ENCODE measurements around the gene DBF4.
"Not testable (repeated sequence)": the region's sequence is repeated elsewhere in the genome, so short reads cannot be mapped to it uniquely, and the experiment has no call there.

Gene DBF4

GRCh38 chr7:87876040-87876868 is at the start of gene DBF4, which contains the start of gene SLC25A40:
Gene DBF4, plus strand, starts transcription at chr7:87876493. Its CDS starts 240 bp downstream, at chr7:87876733.
Gene SLC25A40, minus strand, starts transcription at chr7:87876360. Its CDS starts 17,633 bp downstream, at chr7:87858727.
- DNase-seq: peak; percentile 66

- not testable (repeated sequence) for DNase-seq
Observed at GRCh38 chr7:87828383-87828782, 47.9 kb upstream of the DBF4 start.

- DNase-seq: no peak
Observed at GRCh38 chr7:87831097-87831496, 45.2 kb upstream of the DBF4 start.

- DNase-seq: no peak
Observed at GRCh38 chr7:87833130-87833529, 43.2 kb upstream of the DBF4 start.

- no peak for DNase-seq
Observed at GRCh38 chr7:87837597-87837996, 38.7 kb upstream of the DBF4 start.

- DNase-seq: no peak
Observed at GRCh38 chr7:87850836-87851593, 25.3 kb upstream of the DBF4 start.

- DNase-seq: no peak
Observed at GRCh38 chr7:87852306-87852705, 24.0 kb upstream of the DBF4 start.

- DNase-seq: no peak
Observed at GRCh38 chr7:87853237-87853864, 22.9 kb upstream of the DBF4 start.

- DNase-seq: no peak
Observed at GRCh38 chr7:87858417-87859100, 17.7 kb upstream of the DBF4 start.

- no peak for DNase-seq
Observed at GRCh38 chr7:87866089-87866488, 10.2 kb upstream of the DBF4 start.

- DNase-seq: not testable (repeated sequence)
Observed at GRCh38 chr7:87866533-87866932, 9.8 kb upstream of the DBF4 start.

- no peak for DNase-seq
Observed at GRCh38 chr7:87870471-87870870, 5.8 kb upstream of the DBF4 start.

GRCh38 chr7:87872346-87872745 is 3.9 kb upstream of the DBF4 start:
- no peak for DNase-seq

- DNase-seq: not testable (repeated sequence)
Observed at GRCh38 chr7:87873328-87873727, 3.0 kb upstream of the DBF4 start.

GRCh38 chr7:87874066-87874465 is 2.2 kb upstream of the DBF4 start:
- peak; percentile 85 for DNase-seq

- DNase-seq: no peak
Observed at GRCh38 chr7:87875151-87876039, 898 bp upstream of the DBF4 start.

- DNase-seq: no peak
Observed at GRCh38 chr7:87876869-87877234, 559 bp downstream of the DBF4 start.

- DNase-seq: no peak
Observed at GRCh38 chr7:87877366-87878040, 1.2 kb downstream of the DBF4 start.

- no peak for DNase-seq
Observed at GRCh38 chr7:87878208-87878735, 2.0 kb downstream of the DBF4 start.

GRCh38 chr7:87882151-87882937 is 6.1 kb downstream of the DBF4 start:
- no peak for DNase-seq

Measured in SIG-M5 (cell line).